Hepatocyte (in vitro differentiated cells): ENCODE data around the gene HTT.

Experiments used
- EZH2 ChIP-seq: fragments of 200-600 bp; sonication (generic); IDR thresholded peaks from 2 replicates; pipeline ENCODE4 v1.6.1; 2016; ENCODE audit warnings: antibody characterized with exemption, mild to moderate bottlenecking, borderline replicate concordance
- EZH2phosphoT487 ChIP-seq: fragments of 200-600 bp; sonication (generic); IDR thresholded peaks from one replicate; pipeline ENCODE4 v1.6.1; 2018; ENCODE audit warnings: antibody characterized with exemption, mild to moderate bottlenecking, low read depth, moderate library complexity; ENCODE audit not compliant: unreplicated experiment, severe bottlenecking
- TF ChIP-seq, protein P1 (sequence below): fragments of 200-600 bp; sonication (generic); IDR thresholded peaks from 2 replicates; pipeline ENCODE4 v1.5.1; 2016; ENCODE audit warnings: antibody characterized with exemption, mild to moderate bottlenecking; ENCODE audit not compliant: poor library complexity

DNA sequence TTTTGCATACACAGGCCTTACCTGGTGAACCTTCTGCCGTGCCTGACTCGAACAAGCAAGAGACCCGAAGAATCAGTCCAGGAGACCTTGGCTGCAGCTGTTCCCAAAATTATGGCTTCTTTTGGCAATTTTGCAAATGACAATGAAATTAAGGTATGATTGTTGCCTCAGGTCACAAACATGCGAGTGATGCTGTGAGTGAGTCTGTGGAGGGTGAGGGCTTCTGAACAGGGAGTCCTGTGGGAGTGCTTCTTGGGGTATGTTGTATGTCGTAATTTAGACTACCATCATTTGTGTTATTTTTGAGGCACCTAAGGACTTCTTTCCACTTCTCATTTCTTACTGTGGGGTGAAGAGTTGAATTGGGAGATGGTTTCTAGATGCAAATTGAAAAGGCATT lies 32.8 kb downstream of the HTT start:
- TF ChIP-seq, protein P1, sequence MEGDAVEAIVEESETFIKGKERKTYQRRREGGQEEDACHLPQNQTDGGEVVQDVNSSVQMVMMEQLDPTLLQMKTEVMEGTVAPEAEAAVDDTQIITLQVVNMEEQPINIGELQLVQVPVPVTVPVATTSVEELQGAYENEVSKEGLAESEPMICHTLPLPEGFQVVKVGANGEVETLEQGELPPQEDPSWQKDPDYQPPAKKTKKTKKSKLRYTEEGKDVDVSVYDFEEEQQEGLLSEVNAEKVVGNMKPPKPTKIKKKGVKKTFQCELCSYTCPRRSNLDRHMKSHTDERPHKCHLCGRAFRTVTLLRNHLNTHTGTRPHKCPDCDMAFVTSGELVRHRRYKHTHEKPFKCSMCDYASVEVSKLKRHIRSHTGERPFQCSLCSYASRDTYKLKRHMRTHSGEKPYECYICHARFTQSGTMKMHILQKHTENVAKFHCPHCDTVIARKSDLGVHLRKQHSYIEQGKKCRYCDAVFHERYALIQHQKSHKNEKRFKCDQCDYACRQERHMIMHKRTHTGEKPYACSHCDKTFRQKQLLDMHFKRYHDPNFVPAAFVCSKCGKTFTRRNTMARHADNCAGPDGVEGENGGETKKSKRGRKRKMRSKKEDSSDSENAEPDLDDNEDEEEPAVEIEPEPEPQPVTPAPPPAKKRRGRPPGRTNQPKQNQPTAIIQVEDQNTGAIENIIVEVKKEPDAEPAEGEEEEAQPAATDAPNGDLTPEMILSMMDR: no peak
- TF ChIP-seq EZH2: no peak
- TF ChIP-seq EZH2phosphoT487: no peak
